OCI-LY1 (cell line): ENCODE data around the gene ARHGEF4.

Experiments
- EZH2 ChIP-seq: fragments of 200-600 bp; sonication (generic), shearing (Covaris generic); IDR thresholded peaks from 2 replicates; pipeline ENCODE4 v1.8.0; 2017; ENCODE audit warnings: borderline replicate concordance, mixed run types, mild to moderate bottlenecking, antibody characterized with exemption, low read length, moderate library complexity, mixed read lengths
- TF ChIP-seq, protein P1 (sequence below): fragments of 200-600 bp; sonication (generic), shearing (Covaris generic); IDR thresholded peaks from 2 replicates; pipeline ENCODE4 v1.5.1; 2017; ENCODE audit warnings: mild to moderate bottlenecking, antibody characterized with exemption, low read length, moderate library complexity, mixed read lengths

DNA sequence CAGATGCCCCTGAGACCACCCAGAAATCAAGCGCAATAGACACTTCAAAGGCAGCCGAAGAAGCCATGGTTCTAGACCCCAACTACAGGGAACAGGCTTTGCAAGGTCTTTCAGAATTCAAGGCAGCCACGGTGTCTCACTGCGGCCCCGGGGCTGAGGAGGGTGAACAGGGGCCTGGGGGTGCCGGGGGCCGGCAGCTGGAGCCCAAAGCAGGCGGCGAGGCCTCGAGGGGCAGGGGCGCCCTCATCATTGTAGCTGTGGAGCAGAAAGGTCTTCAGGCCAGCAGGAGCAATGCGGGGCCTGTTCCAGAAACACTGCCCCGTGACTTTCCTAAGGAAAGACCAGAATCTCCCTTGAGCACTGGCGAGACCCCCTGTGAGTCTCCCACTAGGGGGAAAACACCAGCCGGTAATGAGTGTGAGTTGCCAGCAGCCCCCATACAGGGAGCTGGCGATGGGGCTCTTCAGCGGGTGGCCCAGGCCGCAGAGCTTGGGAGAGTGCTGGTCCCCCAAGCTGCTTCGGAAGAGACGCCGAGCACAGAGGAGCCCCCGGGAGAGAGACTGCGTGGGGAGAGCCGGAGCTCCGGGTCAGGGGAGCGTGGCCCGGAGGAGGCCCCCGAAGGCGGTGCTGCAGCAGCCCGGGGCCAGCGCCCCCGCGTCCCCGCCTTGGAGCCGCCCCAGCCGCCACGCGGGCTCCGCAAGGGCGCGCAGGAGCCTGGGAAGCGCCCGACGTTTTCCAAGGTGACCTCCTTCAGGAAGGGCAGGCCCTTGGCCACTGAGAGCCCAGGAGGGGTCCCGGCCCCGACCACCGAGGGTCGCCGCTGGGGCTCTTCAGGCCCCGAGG is 79.1 kb downstream of the ARHGEF4 start:
- TF ChIP-seq, protein P1, sequence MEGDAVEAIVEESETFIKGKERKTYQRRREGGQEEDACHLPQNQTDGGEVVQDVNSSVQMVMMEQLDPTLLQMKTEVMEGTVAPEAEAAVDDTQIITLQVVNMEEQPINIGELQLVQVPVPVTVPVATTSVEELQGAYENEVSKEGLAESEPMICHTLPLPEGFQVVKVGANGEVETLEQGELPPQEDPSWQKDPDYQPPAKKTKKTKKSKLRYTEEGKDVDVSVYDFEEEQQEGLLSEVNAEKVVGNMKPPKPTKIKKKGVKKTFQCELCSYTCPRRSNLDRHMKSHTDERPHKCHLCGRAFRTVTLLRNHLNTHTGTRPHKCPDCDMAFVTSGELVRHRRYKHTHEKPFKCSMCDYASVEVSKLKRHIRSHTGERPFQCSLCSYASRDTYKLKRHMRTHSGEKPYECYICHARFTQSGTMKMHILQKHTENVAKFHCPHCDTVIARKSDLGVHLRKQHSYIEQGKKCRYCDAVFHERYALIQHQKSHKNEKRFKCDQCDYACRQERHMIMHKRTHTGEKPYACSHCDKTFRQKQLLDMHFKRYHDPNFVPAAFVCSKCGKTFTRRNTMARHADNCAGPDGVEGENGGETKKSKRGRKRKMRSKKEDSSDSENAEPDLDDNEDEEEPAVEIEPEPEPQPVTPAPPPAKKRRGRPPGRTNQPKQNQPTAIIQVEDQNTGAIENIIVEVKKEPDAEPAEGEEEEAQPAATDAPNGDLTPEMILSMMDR, result no peak
- TF ChIP-seq EZH2, result no peak
